GM06990 (cell line): ENCODE results near the gene ATP13A2.
"Not testable (repeated sequence)": the region's sequence is repeated elsewhere in the genome, so short reads cannot be mapped to it uniquely, and the experiment has no call there.

Experiments used
- DNase-seq: peaks from one replicate; pipeline ENCODE4 v3.0.0-alpha.2; 2011; ENCODE audit not compliant: insufficient read length; ENCODE audit errors: extremely low read depth
- H3K27me3 ChIP-seq: replicated peaks from 2 replicates; pipeline ENCODE4 v1.6.0; 2011; ENCODE audit warnings: low read length; ENCODE audit not compliant: control insufficient read depth, insufficient read depth
- H3K36me3 ChIP-seq: 2 replicates; pipeline ENCODE4 v1.5.1; 2011; ENCODE audit warnings: low read length; ENCODE audit not compliant: control insufficient read depth, insufficient read depth
- H3K4me3 ChIP-seq: replicated peaks from 2 replicates; pipeline ENCODE4 v1.5.1; 2011; ENCODE audit warnings: low read depth, mild to moderate bottlenecking, control low read depth, low read length
- TF ChIP-seq, protein P1 (sequence below): IDR thresholded peaks from 2 replicates; pipeline ENCODE4 v1.5.1; 2011; ENCODE audit warnings: low read length, control low read depth, mild to moderate bottlenecking, inconsistent platforms; ENCODE audit not compliant: insufficient read depth, poor library complexity, severe bottlenecking

ATP13A2 gene

DNA sequence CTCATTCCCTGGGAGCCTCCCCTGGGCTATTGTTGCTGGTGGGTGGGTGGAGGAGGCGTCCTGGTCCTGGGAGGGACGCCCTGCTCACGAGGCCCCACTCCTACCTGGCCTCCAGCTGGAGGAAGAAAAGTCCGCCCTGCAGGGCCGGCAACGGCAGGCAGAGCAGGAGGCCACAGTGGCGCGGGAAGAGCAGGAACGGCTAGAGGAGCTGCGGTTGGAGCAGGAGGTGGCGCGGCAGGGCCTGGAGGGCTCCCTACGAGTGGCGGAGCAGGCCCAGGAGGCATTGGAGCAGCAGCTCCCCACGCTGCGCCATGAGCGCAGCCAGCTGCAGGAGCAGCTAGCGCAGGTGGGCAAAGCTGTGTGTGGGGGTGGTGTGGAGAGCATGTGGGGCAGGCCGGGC lies 65.1 kb downstream of the ATP13A2 start:
- TF ChIP-seq, protein P1, sequence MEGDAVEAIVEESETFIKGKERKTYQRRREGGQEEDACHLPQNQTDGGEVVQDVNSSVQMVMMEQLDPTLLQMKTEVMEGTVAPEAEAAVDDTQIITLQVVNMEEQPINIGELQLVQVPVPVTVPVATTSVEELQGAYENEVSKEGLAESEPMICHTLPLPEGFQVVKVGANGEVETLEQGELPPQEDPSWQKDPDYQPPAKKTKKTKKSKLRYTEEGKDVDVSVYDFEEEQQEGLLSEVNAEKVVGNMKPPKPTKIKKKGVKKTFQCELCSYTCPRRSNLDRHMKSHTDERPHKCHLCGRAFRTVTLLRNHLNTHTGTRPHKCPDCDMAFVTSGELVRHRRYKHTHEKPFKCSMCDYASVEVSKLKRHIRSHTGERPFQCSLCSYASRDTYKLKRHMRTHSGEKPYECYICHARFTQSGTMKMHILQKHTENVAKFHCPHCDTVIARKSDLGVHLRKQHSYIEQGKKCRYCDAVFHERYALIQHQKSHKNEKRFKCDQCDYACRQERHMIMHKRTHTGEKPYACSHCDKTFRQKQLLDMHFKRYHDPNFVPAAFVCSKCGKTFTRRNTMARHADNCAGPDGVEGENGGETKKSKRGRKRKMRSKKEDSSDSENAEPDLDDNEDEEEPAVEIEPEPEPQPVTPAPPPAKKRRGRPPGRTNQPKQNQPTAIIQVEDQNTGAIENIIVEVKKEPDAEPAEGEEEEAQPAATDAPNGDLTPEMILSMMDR = no peak
- Histone ChIP-seq H3K4me3 (no peak overlapping the region), H3K36me3 (no peaks in the 10 kb centered on the region), H3K27me3 (no peaks in the 10 kb centered on the region)
- DNase-seq = no peak

DNA sequence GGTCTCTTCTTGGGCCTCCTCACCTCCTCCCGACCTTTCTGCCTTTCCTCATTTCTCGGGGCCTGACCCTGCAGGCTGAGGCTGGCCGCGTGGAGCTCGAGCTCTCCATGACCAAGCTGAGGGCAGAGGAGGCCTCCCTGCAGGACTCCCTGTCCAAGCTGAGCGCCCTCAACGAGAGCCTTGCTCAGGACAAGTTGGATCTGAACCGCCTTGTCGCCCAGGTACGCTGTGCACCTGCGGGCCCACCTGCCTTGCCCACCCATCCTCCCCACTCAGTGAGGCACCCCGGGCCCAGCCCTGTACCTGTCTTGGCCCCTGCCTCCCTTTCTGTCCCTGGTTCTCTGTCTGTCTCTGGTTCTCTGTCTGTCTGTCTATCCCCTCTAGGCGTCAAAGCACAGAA lies 65.5 kb downstream of the ATP13A2 start:
- not testable (repeated sequence) for H3K27me3 ChIP-seq, H3K4me3 ChIP-seq, H3K36me3 ChIP-seq, DNase-seq

DNA sequence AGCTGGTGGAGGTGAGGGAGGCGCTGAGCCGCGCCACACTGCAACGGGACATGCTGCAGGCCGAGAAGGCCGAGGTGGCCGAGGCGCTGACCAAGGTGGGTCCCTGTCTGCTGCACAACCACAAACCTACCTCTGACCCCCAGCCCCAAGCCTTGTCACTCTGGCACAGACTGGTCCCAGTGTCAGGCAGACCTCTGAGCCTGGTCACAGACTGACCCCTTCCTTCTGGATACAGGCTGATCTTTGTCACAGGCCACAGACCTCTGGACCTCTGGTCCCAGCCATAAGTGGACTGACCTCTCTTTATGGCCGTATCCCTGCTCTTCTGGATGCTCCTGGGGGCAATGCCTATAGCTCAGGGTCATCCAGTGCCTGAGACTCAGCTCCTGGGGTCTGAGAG lies 66.2 kb downstream of the ATP13A2 start:
- not testable (repeated sequence) for H3K36me3 ChIP-seq, H3K4me3 ChIP-seq, DNase-seq, H3K27me3 ChIP-seq

- Histone ChIP-seq H3K27me3 (no peaks in the 10 kb centered on the region), H3K4me3 (no peak overlapping the region), H3K36me3 (no peaks in the 10 kb centered on the region)
- no peak for DNase-seq
- TF ChIP-seq, protein P1 = no peak
Measured at GRCh38 chr1:16944038-16944437, 67.7 kb downstream of the ATP13A2 start.

- DNase-seq, H3K27me3 ChIP-seq, H3K36me3 ChIP-seq, H3K4me3 ChIP-seq: not testable (repeated sequence)
Measured at GRCh38 chr1:16939386-16940180, 72.1 kb downstream of the ATP13A2 start.

DNA sequence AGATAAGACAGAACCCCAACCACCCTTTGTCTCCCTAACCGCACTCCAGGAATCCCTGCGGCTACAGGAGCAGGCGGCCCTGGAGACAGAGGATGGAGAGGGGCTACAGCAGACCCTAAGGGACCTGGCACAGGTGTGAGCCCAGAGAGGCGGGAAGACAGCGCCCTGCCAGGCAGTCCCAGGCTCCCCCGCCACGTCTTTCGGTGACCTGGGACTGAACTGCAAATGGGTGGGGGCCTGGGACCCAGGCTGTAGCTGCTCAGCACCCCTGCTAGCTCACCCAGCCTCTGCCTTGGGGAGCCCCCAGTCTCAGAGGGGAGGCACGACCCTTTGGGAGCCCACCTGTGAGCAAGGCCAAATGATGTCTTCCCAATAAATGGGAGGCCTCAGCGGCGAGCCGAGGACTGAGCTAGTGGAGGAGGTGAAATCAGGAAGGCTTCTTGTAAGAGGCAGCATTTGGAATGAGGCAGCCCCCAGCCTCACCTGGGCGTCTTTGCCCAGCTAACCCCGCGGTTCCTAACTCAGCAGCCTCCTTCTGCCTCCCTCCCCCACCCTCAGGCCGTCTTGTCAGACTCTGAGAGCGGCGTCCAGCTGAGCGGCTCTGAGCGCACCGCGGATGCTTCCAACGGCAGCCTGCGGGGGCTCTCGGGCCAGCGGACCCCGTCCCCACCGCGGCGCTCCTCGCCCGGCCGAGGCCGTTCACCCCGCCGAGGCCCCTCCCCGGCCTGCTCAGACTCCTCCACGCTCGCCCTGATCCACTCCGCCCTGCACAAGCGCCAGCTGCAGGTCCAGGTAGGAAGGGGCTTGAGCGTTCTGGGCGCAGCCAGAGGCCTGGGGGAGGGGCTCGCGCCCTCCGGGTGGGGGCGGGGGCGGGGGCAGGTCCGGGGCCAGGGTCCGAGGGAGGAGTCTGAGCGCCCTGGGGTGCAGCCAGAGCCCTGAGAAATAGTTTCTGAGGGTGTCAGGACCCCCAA lies 73.1 kb downstream of the ATP13A2 start:
- H3K27me3 ChIP-seq = no peaks in the 10 kb centered on the region
- no peak for DNase-seq
- TF ChIP-seq, protein P1 = no peak
- no peak overlapping the region for H3K4me3 ChIP-seq
- H3K36me3 ChIP-seq = no peaks in the 10 kb centered on the region

GRCh38 chr1:16936580-16936979 lies 75.1 kb downstream of the ATP13A2 start:
- not testable (repeated sequence) for DNase-seq, H3K36me3 ChIP-seq, H3K27me3 ChIP-seq, H3K4me3 ChIP-seq
